SK-N-SH (cell line): Measurements from ENCODE around the gene TRIM42. TPM values are rescaled to one million over a fixed set of nuclear protein-coding genes. Genes with fewer than 3 reads are reported as not detected.

Source experiments
- CTCF ChIA-PET: fragments of 300-600, 350-600 bp; formaldehyde crosslinking; extraction: SDS; loops from one replicate; lab custom pipeline; 2021; lab: Yijun Ruan, JAX
- POLR2A ChIA-PET: fragments of 350-600 bp; sonication (Branson Sonifier 250); formaldehyde crosslinking; extraction: SDS; loops from one replicate; lab custom pipeline; 2020; ENCODE audit warnings: antibody characterized with exemption, inconsistent platforms; lab: Yijun Ruan, JAX
- DNase-seq: peaks from one replicate; pipeline ENCODE4 v3.0.0; 2012
- H2AFZ ChIP-seq: fragments of 200-600 bp; sonication (generic); 2 replicates; pipeline ENCODE4 v1.8.1; 2016; ENCODE audit warnings: antibody characterized with exemption, mild to moderate bottlenecking, low read depth
- H3F3A ChIP-seq: fragments of 200-600 bp; sonication (generic); replicated peaks from 2 replicates; pipeline ENCODE3; 2016; ENCODE audit warnings: antibody characterized with exemption, mild to moderate bottlenecking; ENCODE audit not compliant: insufficient read depth
- H3K27ac ChIP-seq, 2 experiments: fragments of 200-500 bp in 1 of 2; fragments of 200-600 bp in 1 of 2; sonication (Bioruptor generic) in 1 of 2; sonication (generic), shearing (Covaris generic) in 1 of 2; 2 replicates each; pipeline versions ENCODE4 v1.5.1 to v1.6.1; 2014 to 2016; ENCODE audit warnings: low read depth in 2 of 2, inconsistent platforms in 1 of 2, low read length in 1 of 2, mild to moderate bottlenecking in 1 of 2, mixed read lengths in 1 of 2
- H3K27me3 ChIP-seq: fragments of 200-600 bp; sonication (generic), shearing (Covaris generic); 2 replicates; pipeline ENCODE4 v1.6.1; 2016; ENCODE audit warnings: mixed run types; ENCODE audit not compliant: insufficient read depth
- H3K36me3 ChIP-seq, 2 experiments: fragments of 200-500 bp in 1 of 2; fragments of 200-600 bp in 1 of 2; sonication (Bioruptor generic) in 1 of 2; sonication (generic) in 1 of 2; replicated peaks in 1 of 2; 2 replicates each; pipeline versions ENCODE3 to v1.5.1; 2014 to 2016; ENCODE audit warnings: low read length in 1 of 2, mild to moderate bottlenecking in 1 of 2; ENCODE audit not compliant: insufficient read depth in 2 of 2, control insufficient read depth in 1 of 2
- H3K4me1 ChIP-seq, 2 experiments: fragments of 200-500 bp in 1 of 2; fragments of 200-600 bp in 1 of 2; sonication (Bioruptor generic) in 1 of 2; sonication (generic), shearing (Covaris generic) in 1 of 2; 2 replicates each; pipeline versions ENCODE4 v1.5.1 to v1.6.1; 2014 to 2016; ENCODE audit warnings: low read depth in 1 of 2, low read length in 1 of 2, mixed run types in 1 of 2; ENCODE audit not compliant: insufficient read depth in 2 of 2, control insufficient read depth in 1 of 2
- H3K4me2 ChIP-seq: fragments of 200-600 bp; sonication (generic), shearing (Covaris generic); 2 replicates; pipeline ENCODE4 v1.6.1; 2017; ENCODE audit warnings: mixed run types
- H3K4me3 ChIP-seq, 2 experiments: fragments of 200-500 bp in 1 of 2; fragments of 200-600 bp in 1 of 2; sonication (Bioruptor generic) in 1 of 2; sonication (generic), shearing (Covaris generic) in 1 of 2; 2 replicates each; pipeline versions ENCODE4 v1.5.1 to v1.8.1; 2014 to 2016; ENCODE audit warnings: low read depth in 2 of 2, inconsistent platforms in 1 of 2, low read length in 1 of 2, mild to moderate bottlenecking in 1 of 2, mixed read lengths in 1 of 2, moderate library complexity in 1 of 2
- H3K79me2 ChIP-seq: fragments of 200-600 bp; sonication (generic); 2 replicates; pipeline ENCODE4 v1.8.1; 2017; ENCODE audit warnings: mild to moderate bottlenecking; ENCODE audit not compliant: insufficient read depth
- H3K9ac ChIP-seq: fragments of 200-600 bp; sonication (generic); 2 replicates; pipeline ENCODE4 v1.6.1; 2017; ENCODE audit warnings: mixed run types
- H3K9me2 ChIP-seq: fragments of 200-600 bp; sonication (generic); 2 replicates; pipeline ENCODE4 v1.6.1; 2017; ENCODE audit warnings: mixed run types
- H3K9me3 ChIP-seq: fragments of 200-600 bp; sonication (generic); 2 replicates; pipeline ENCODE4 v1.6.1; 2017; ENCODE audit warnings: mixed run types, mild to moderate bottlenecking, moderate library complexity
- H4K20me1 ChIP-seq: fragments of 200-600 bp; sonication (generic); 2 replicates; pipeline ENCODE4 v1.6.1; 2017; ENCODE audit warnings: mild to moderate bottlenecking, mixed run types; ENCODE audit not compliant: insufficient read depth
- CHD2 ChIP-seq: fragments of 150-350 bp; IDR thresholded peaks from 2 replicates; pipeline ENCODE4 v1.6.1; 2018; ENCODE audit warnings: low read length; ENCODE audit not compliant: partially characterized antibody
- EP300 ChIP-seq, 2 experiments: IDR thresholded peaks; 2 replicates each; pipeline versions ENCODE4 v1.4.0 to v1.6.1; 2012; ENCODE audit warnings: borderline replicate concordance in 1 of 2, low read depth in 1 of 2, low read length in 1 of 2
- EZH2phosphoT487 ChIP-seq: fragments of 200-600 bp; sonication (generic); IDR thresholded peaks from 2 replicates; pipeline ENCODE4 v1.6.1; 2017; ENCODE audit warnings: low read depth, mixed run types, mild to moderate bottlenecking, antibody characterized with exemption, moderate library complexity, borderline replicate concordance
- FOSL2 ChIP-seq: IDR thresholded peaks from 2 replicates; pipeline ENCODE4 v1.4.0; 2012; ENCODE audit warnings: low read depth, mild to moderate bottlenecking, moderate library complexity, borderline replicate concordance
- FOXJ3 ChIP-seq: sonication (generic); formaldehyde crosslinking; IDR thresholded peaks from 2 replicates; pipeline ENCODE4 v1.5.1; 2020; ENCODE audit warnings: mild to moderate bottlenecking, missing genetic modification reagents
- JUND ChIP-seq: IDR thresholded peaks from 2 replicates; pipeline ENCODE4 v1.4.0; 2012
- MAX ChIP-seq: IDR thresholded peaks from 2 replicates; pipeline ENCODE4 v1.4.0; 2012; ENCODE audit warnings: low read depth
- NFIC ChIP-seq: IDR thresholded peaks from 2 replicates; pipeline ENCODE4 v1.4.0; 2012; ENCODE audit warnings: borderline replicate concordance
- NRF1 ChIP-seq: IDR thresholded peaks from 2 replicates; pipeline ENCODE4 v1.6.1; 2012; ENCODE audit warnings: low read depth, mild to moderate bottlenecking, low read length
- RCOR1 ChIP-seq: fragments of 150-350 bp; IDR thresholded peaks from 2 replicates; pipeline ENCODE4 v1.6.1; 2017; ENCODE audit warnings: antibody characterized with exemption, low read length
- TAF1 ChIP-seq: IDR thresholded peaks from 2 replicates; pipeline ENCODE4 v1.6.1; 2012; ENCODE audit warnings: low read depth, mild to moderate bottlenecking, low read length, moderate library complexity, borderline replicate concordance
- YY1 ChIP-seq: IDR thresholded peaks from 2 replicates; pipeline ENCODE4 v1.4.0; 2012; ENCODE audit warnings: low read depth, mild to moderate bottlenecking
- WGBS: methylation state at CpG from one replicate; pipeline ENCODE4 v1.1.6; 2017; ENCODE audit warnings: low lambda C conversion rate; 5-methylcytosine and 5-hydroxymethylcytosine counted together
- polyA plus RNA-seq, 3 experiments: library from polyadenylated mRNA; depleted of rRNA; stranded (reverse); fragments of >200 nt; gene quantifications; 2 replicates each; pipeline ENCODE4 v1.2.3, GENCODE V29; 2012
- TF ChIP-seq, protein P1 (sequence below): IDR thresholded peaks from 2 replicates; pipeline ENCODE4; 2012
- TF ChIP-seq, protein P2 (sequence below): IDR thresholded peaks from 2 replicates; pipeline ENCODE4 v1.4.0; 2012; ENCODE audit warnings: low read depth, borderline replicate concordance
- TF ChIP-seq, protein P3 (sequence below): fragments of 200-600 bp; sonication (generic); IDR thresholded peaks from 2 replicates; pipeline ENCODE4 v1.6.1; 2017; ENCODE audit warnings: antibody characterized with exemption, mild to moderate bottlenecking, moderate library complexity
- TF ChIP-seq, protein P4 (sequence below): IDR thresholded peaks from 2 replicates; pipeline ENCODE4 v1.6.1; 2012; ENCODE audit warnings: mild to moderate bottlenecking, low read depth, low read length, moderate library complexity

The TRIM42 gene
- polyA plus RNA-seq, 1 of the 3 experiments (the other 2 are of a cell fraction), result not detected

GRCh38 chr3:140628606-140629005 is 49.3 kb upstream of the TRIM42 start:
- Histone ChIP-seq H3K4me3 (no peak overlapping the region), H3K79me2 (no peaks in the 10 kb centered on the region), H2AFZ (no peak overlapping the region), H3K9me2 (no peaks in the 10 kb centered on the region), H4K20me1 (no peaks in the 10 kb centered on the region), H3K27ac (no peak overlapping the region), H3K9ac (no peak overlapping the region), H3F3A (no peaks in the 10 kb centered on the region), H3K27me3 (no peaks in the 10 kb centered on the region), H3K36me3 (no peaks in the 10 kb centered on the region), H3K4me1 (no peaks in the 10 kb centered on the region), H3K9me3 (no peaks in the 10 kb centered on the region), H3K4me2 (no peak overlapping the region)
- WGBS, result 13% methylated on average over 4 of the region's 4 CpGs
- DNase-seq, result no peak
- TF ChIP-seq, protein P1, sequence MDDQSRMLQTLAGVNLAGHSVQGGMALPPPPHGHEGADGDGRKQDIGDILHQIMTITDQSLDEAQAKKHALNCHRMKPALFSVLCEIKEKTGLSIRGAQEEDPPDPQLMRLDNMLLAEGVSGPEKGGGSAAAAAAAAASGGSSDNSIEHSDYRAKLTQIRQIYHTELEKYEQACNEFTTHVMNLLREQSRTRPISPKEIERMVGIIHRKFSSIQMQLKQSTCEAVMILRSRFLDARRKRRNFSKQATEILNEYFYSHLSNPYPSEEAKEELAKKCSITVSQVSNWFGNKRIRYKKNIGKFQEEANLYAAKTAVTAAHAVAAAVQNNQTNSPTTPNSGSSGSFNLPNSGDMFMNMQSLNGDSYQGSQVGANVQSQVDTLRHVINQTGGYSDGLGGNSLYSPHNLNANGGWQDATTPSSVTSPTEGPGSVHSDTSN, result no peak
- no peak for TF ChIP-seq JUND
- CTCF ChIA-PET, result no interaction called here
- POLR2A ChIA-PET, result no interaction called here

DNA sequence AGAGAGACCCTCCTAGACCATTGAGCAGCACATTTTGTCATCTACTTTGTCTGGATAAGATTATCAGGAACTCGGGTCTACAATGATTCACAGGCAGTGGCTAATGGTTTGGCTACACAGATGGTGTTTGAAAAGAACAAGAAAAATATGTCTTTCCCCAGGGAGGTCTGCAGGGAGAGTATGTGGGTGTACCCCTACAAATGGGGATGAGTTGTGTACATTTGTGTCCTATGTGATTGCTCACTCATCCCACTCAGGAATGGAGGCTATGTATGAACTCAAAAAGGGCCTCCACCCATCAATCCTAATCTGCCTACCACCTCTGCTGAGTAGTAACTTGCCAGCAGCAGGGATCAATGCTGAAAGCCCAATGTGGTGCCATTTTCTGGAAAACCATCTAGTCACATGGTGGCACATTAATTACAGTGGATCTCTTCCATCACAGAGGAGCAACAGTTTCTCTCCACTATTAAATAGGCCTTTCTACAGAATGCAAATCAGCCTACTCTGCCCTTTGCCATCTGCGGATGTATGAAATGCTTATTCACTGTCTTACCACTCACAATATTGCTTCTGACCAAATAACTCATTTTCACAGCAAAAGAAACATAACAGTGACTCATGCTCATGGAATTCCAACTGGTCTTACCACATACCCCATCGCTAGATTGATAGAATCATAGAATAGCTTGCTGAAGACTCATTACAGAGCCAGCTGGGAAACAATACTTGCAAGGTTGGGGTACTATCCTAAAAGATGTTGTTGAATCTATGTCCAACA is 48.3 kb upstream of the TRIM42 start:
- no peaks in the 10 kb centered on the region for H3K4me1 ChIP-seq
- H3K9ac ChIP-seq, result no peak overlapping the region
- H3K9me3 ChIP-seq, result no peaks in the 10 kb centered on the region
- no peaks in the 10 kb centered on the region for H3F3A ChIP-seq
- H3K79me2 ChIP-seq, result no peaks in the 10 kb centered on the region
- ChIA-PET POLR2A (no interaction called here), CTCF (no interaction called here)
- DNase-seq, result no peak
- no peaks in the 10 kb centered on the region for H4K20me1 ChIP-seq
- no peaks in the 10 kb centered on the region for H3K36me3 ChIP-seq
- H3K4me3 ChIP-seq, result no peak overlapping the region
- H3K27ac ChIP-seq, result no peak overlapping the region
- no peaks in the 10 kb centered on the region for H3K27me3 ChIP-seq
- no peak overlapping the region for H2AFZ ChIP-seq
- no peaks in the 10 kb centered on the region for H3K9me2 ChIP-seq
- 12% methylated on average over 3 of the region's 3 CpGs for WGBS
- no peak overlapping the region for H3K4me2 ChIP-seq
- TF ChIP-seq YY1, result no peak
- TF ChIP-seq EP300 (IDR thresholded peaks at IDR 0.05; ENCODE audit: borderline replicate concordance in 1 of 2, low read depth in 1 of 2, low read length in 1 of 2), result no peak
- TF ChIP-seq, protein P2, sequence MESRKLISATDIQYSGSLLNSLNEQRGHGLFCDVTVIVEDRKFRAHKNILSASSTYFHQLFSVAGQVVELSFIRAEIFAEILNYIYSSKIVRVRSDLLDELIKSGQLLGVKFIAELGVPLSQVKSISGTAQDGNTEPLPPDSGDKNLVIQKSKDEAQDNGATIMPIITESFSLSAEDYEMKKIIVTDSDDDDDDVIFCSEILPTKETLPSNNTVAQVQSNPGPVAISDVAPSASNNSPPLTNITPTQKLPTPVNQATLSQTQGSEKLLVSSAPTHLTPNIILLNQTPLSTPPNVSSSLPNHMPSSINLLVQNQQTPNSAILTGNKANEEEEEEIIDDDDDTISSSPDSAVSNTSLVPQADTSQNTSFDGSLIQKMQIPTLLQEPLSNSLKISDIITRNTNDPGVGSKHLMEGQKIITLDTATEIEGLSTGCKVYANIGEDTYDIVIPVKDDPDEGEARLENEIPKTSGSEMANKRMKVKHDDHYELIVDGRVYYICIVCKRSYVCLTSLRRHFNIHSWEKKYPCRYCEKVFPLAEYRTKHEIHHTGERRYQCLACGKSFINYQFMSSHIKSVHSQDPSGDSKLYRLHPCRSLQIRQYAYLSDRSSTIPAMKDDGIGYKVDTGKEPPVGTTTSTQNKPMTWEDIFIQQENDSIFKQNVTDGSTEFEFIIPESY, result no peak
- TF ChIP-seq, protein P3, sequence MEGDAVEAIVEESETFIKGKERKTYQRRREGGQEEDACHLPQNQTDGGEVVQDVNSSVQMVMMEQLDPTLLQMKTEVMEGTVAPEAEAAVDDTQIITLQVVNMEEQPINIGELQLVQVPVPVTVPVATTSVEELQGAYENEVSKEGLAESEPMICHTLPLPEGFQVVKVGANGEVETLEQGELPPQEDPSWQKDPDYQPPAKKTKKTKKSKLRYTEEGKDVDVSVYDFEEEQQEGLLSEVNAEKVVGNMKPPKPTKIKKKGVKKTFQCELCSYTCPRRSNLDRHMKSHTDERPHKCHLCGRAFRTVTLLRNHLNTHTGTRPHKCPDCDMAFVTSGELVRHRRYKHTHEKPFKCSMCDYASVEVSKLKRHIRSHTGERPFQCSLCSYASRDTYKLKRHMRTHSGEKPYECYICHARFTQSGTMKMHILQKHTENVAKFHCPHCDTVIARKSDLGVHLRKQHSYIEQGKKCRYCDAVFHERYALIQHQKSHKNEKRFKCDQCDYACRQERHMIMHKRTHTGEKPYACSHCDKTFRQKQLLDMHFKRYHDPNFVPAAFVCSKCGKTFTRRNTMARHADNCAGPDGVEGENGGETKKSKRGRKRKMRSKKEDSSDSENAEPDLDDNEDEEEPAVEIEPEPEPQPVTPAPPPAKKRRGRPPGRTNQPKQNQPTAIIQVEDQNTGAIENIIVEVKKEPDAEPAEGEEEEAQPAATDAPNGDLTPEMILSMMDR, result no peak
- TF ChIP-seq NRF1, result no peak
- TF ChIP-seq, protein P1, result no peak
- TF ChIP-seq TAF1, result no peak
- no peak for TF ChIP-seq CHD2
- no peak for TF ChIP-seq FOXJ3 (CRISPR knock-in tag)
- no peak for TF ChIP-seq RCOR1
- no peak for TF ChIP-seq FOSL2
- no peak for TF ChIP-seq EZH2phosphoT487
- TF ChIP-seq, protein P4, sequence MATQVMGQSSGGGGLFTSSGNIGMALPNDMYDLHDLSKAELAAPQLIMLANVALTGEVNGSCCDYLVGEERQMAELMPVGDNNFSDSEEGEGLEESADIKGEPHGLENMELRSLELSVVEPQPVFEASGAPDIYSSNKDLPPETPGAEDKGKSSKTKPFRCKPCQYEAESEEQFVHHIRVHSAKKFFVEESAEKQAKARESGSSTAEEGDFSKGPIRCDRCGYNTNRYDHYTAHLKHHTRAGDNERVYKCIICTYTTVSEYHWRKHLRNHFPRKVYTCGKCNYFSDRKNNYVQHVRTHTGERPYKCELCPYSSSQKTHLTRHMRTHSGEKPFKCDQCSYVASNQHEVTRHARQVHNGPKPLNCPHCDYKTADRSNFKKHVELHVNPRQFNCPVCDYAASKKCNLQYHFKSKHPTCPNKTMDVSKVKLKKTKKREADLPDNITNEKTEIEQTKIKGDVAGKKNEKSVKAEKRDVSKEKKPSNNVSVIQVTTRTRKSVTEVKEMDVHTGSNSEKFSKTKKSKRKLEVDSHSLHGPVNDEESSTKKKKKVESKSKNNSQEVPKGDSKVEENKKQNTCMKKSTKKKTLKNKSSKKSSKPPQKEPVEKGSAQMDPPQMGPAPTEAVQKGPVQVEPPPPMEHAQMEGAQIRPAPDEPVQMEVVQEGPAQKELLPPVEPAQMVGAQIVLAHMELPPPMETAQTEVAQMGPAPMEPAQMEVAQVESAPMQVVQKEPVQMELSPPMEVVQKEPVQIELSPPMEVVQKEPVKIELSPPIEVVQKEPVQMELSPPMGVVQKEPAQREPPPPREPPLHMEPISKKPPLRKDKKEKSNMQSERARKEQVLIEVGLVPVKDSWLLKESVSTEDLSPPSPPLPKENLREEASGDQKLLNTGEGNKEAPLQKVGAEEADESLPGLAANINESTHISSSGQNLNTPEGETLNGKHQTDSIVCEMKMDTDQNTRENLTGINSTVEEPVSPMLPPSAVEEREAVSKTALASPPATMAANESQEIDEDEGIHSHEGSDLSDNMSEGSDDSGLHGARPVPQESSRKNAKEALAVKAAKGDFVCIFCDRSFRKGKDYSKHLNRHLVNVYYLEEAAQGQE, result no peak
- TF ChIP-seq NFIC, result no peak
- TF ChIP-seq MAX, result no peak
